Neutrophil (primary cell): ENCODE measurements around the gene MARCHF4.

Source experiments
- H3K27ac ChIP-seq: fragments of 200-600 bp; sonication (generic); 2 replicates; pipeline ENCODE4 v1.5.1; 2016; ENCODE audit warnings: mild to moderate bottlenecking, moderate library complexity
- H3K27me3 ChIP-seq: fragments of 200-600 bp; sonication (generic); 2 replicates; pipeline ENCODE4 v1.6.0; 2016; ENCODE audit warnings: mild to moderate bottlenecking
- H3K36me3 ChIP-seq: fragments of 200-600 bp; sonication (generic); 2 replicates; pipeline ENCODE4 v1.5.1; 2017
- H3K4me1 ChIP-seq, 2 experiments: fragments of 200-600 bp in 1 of 2; sonication (generic) in 1 of 2; 1 replicate in 1 of 2; 2 replicates in 1 of 2; pipeline versions ENCODE4 v1.5.1 to v1.6.1; 2013 to 2016; ENCODE audit warnings: low read depth in 1 of 2, low read length in 1 of 2, mild to moderate bottlenecking in 1 of 2, moderate library complexity in 1 of 2; ENCODE audit not compliant: control insufficient read depth in 1 of 2, insufficient read depth in 1 of 2
- H3K4me3 ChIP-seq, 2 experiments: fragments of 200-600 bp in 1 of 2; sonication (generic) in 1 of 2; 1 replicate in 1 of 2; 2 replicates in 1 of 2; pipeline ENCODE4 v1.5.1; 2013 to 2016; ENCODE audit warnings: low read depth in 1 of 2, low read length in 1 of 2, mild to moderate bottlenecking in 1 of 2, moderate library complexity in 1 of 2
- H3K9me3 ChIP-seq: fragments of 200-600 bp; sonication (generic); 2 replicates; pipeline ENCODE4 v1.5.1; 2016
- TF ChIP-seq, protein P1 (sequence below): fragments of 200-600 bp; sonication (generic); IDR thresholded peaks from 2 replicates; pipeline ENCODE4 v1.5.1; 2016; ENCODE audit warnings: antibody characterized with exemption

Gene MARCHF4

DNA sequence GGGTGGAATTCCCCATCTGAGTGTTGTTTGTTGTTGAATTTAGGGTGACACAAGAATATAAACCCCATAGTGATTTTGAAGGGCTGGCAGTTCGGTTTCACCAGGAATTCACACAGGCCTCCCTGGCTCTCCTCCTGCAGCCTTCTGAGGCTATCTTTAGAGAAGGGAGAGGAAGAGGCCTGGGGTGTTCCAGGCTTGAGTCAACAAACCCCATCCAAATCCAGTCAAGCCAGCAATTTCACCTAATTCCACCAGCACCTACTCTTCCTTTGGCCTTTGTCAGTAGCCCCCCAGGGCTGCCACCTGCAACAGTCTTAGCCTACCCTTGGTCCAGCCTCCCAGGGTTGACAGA lies 32.0 kb downstream of the MARCHF4 start:
- Histone ChIP-seq H3K36me3 (no peaks in the 10 kb centered on the region), H3K4me3 (no peak overlapping the region), H3K27me3 (no peaks in the 10 kb centered on the region), H3K4me1 (no peaks in the 10 kb centered on the region), H3K27ac (no peak overlapping the region), H3K9me3 (no peaks in the 10 kb centered on the region)
- TF ChIP-seq, protein P1, sequence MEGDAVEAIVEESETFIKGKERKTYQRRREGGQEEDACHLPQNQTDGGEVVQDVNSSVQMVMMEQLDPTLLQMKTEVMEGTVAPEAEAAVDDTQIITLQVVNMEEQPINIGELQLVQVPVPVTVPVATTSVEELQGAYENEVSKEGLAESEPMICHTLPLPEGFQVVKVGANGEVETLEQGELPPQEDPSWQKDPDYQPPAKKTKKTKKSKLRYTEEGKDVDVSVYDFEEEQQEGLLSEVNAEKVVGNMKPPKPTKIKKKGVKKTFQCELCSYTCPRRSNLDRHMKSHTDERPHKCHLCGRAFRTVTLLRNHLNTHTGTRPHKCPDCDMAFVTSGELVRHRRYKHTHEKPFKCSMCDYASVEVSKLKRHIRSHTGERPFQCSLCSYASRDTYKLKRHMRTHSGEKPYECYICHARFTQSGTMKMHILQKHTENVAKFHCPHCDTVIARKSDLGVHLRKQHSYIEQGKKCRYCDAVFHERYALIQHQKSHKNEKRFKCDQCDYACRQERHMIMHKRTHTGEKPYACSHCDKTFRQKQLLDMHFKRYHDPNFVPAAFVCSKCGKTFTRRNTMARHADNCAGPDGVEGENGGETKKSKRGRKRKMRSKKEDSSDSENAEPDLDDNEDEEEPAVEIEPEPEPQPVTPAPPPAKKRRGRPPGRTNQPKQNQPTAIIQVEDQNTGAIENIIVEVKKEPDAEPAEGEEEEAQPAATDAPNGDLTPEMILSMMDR = no peak

DNA sequence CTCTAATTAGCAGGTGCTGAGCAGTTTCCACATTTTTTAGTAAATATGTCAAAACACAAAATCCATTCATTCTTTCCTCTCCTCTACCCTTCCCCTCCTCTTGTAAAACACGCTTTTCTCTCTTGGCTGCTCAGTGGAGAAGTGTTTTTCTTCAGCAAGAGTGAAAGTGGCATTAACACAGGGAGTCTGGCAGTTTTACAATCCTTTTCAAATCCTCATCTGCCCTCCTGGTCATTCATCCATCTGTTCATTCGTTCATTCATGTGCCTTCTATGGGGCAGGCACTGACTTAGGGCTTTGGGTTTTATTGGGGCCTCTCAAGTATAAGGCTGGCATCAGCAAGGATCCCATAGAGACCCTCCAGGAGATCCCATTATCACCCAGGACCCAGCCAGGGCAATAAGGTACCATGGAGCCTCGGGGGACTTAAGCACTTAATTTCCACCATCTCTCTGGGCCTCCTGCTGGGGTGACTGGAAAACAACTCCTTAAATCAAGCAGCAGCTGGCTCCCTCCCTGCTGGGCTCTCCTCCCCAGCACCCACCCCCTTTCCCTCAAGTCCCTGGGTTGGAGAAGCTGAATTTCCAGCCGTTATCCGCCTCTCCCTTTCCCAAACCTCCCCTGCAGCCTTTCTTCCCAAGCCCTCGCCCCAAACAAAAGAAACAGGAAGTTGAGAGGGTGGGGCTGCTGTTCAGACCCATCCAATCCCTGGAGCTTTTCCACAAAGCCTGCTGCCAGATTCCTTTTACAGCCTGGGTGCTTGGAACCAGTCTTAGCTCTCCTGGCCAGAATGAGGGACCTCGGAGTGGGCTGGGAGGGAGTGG lies 32.6 kb downstream of the MARCHF4 start:
- no peaks in the 10 kb centered on the region for H3K36me3 ChIP-seq
- TF ChIP-seq, protein P1 = no peak
- no peaks in the 10 kb centered on the region for H3K27me3 ChIP-seq
- H3K4me3 ChIP-seq = no peak overlapping the region
- H3K4me1 ChIP-seq = no peaks in the 10 kb centered on the region
- H3K9me3 ChIP-seq = no peaks in the 10 kb centered on the region
- H3K27ac ChIP-seq = no peak overlapping the region

DNA sequence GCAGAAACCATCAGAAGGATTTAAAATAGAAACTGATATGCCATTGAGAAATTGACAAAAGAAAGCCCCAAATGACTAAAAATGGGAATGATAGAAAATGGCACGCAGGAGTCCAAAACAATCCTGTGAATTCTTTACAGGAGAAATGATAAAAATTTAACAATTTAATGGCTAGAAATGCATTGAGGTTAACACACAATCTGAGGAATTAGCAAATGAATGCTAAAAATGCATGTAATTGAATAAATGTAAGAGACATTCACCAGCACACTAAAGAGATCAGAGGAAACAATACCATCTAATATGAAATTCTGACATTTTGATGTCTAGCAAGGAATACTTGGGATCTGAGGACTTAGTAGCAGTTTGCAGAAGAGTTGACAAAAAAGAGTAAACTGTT lies 37.0 kb downstream of the MARCHF4 start:
- TF ChIP-seq, protein P1 = no peak
- Histone ChIP-seq H3K36me3 (no peaks in the 10 kb centered on the region), H3K27me3 (no peaks in the 10 kb centered on the region), H3K9me3 (no peaks in the 10 kb centered on the region), H3K4me1 (no peaks in the 10 kb centered on the region), H3K27ac (no peak overlapping the region), H3K4me3 (no peak overlapping the region)

DNA sequence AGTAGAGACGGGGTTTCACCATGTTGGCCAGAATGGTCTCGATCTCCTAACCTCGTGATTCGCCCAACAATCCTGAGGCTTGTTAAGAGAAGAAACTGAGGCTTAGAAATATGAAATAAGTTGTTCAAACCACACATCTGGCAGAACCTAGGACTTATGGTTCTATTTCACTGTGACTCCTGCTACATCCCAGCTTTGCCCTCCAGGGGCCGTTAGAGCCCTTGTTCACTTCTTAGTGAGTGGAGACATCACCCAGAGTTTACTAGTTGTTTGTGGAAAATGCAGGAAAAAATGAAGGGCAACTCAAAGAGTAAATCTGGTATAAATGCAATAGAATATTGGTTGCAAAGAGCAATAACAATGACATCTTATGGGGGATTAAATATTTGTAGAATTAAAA lies 43.9 kb downstream of the MARCHF4 start:
- Histone ChIP-seq H3K4me3 (no peak overlapping the region), H3K27ac (no peak overlapping the region), H3K9me3 (no peaks in the 10 kb centered on the region), H3K36me3 (no peaks in the 10 kb centered on the region), H3K27me3 (no peaks in the 10 kb centered on the region), H3K4me1 (no peaks in the 10 kb centered on the region)
- TF ChIP-seq, protein P1 = no peak

DNA sequence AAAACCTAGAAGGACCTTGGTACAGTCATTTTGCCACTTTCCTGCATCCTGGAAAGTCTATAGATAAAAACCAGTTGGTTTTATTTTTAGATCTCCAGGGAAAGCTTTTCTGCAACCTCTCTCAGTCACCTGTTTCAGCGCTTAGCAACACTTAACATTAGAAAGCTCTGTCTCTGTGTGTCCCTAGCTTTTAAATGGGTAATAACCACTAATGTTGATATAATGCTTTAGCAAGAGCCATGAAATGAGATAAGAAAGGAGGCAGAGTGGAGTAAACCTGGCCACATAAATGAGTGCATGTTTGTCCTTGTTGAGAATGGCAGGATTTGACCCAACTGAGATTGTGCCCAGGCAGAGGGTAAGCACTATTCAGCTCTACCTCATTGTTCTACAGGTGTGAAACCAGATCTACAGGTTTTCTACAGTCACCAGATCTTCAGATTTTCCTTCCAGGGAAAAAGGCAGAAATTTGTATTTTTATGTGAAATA lies 44.8 kb downstream of the MARCHF4 start:
- TF ChIP-seq, protein P1 = no peak
- H3K9me3 ChIP-seq = no peaks in the 10 kb centered on the region
- H3K4me3 ChIP-seq = no peak overlapping the region
- H3K27ac ChIP-seq = no peak overlapping the region
- H3K27me3 ChIP-seq = no peaks in the 10 kb centered on the region
- no peaks in the 10 kb centered on the region for H3K36me3 ChIP-seq
- H3K4me1 ChIP-seq = no peaks in the 10 kb centered on the region
